GM06990 (cell line): ENCODE measurements around the gene S100A4.

Experiments
- DNase-seq: peaks from one replicate; pipeline ENCODE4 v3.0.0-alpha.2; 2011; ENCODE audit not compliant: insufficient read length; ENCODE audit errors: extremely low read depth
- H3K27me3 ChIP-seq: replicated peaks from 2 replicates; pipeline ENCODE4 v1.6.0; 2011; ENCODE audit warnings: low read length; ENCODE audit not compliant: control insufficient read depth, insufficient read depth
- H3K36me3 ChIP-seq: 2 replicates; pipeline ENCODE4 v1.5.1; 2011; ENCODE audit warnings: low read length; ENCODE audit not compliant: control insufficient read depth, insufficient read depth
- H3K4me3 ChIP-seq: replicated peaks from 2 replicates; pipeline ENCODE4 v1.5.1; 2011; ENCODE audit warnings: low read depth, mild to moderate bottlenecking, control low read depth, low read length
- CTCF ChIP-seq: IDR thresholded peaks from 2 replicates; pipeline ENCODE4 v1.5.1; 2011; ENCODE audit warnings: low read length, control low read depth, mild to moderate bottlenecking, inconsistent platforms; ENCODE audit not compliant: insufficient read depth, poor library complexity, severe bottlenecking

The S100A4 gene

DNA sequence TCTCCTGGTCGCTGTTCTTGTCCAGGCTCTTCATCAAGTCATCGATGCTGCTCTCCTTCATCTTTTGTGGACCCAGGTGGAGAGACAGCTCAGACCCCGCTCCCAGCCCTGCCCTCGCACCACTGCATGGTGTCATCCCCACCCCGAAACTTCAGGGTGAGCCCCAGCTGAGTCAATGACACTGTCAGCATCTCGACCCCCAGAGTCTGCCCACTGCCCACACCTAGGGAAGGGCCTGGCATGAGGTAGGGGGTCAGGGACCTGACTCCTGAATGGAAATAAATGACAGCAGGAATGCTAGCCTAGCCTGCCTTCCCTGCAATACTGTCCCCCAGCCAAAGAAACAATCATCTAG lies 8.3 kb downstream of the S100A4 start:
- DNase-seq = no peak
- Histone ChIP-seq H3K36me3 (no peaks in the 10 kb centered on the region), H3K27me3 (no peaks in the 10 kb centered on the region), H3K4me3 (no peak overlapping the region)
- no peak for TF ChIP-seq CTCF

- Histone ChIP-seq H3K4me3 (no peak overlapping the region), H3K36me3 (no peaks in the 10 kb centered on the region), H3K27me3 (no peaks in the 10 kb centered on the region; the same call in 1 of the 2 replicates)
- no peak for DNase-seq
- TF ChIP-seq CTCF = no peak
Measured at GRCh38 chr1:153536671-153537375, 8.8 kb downstream of the S100A4 start.

DNA sequence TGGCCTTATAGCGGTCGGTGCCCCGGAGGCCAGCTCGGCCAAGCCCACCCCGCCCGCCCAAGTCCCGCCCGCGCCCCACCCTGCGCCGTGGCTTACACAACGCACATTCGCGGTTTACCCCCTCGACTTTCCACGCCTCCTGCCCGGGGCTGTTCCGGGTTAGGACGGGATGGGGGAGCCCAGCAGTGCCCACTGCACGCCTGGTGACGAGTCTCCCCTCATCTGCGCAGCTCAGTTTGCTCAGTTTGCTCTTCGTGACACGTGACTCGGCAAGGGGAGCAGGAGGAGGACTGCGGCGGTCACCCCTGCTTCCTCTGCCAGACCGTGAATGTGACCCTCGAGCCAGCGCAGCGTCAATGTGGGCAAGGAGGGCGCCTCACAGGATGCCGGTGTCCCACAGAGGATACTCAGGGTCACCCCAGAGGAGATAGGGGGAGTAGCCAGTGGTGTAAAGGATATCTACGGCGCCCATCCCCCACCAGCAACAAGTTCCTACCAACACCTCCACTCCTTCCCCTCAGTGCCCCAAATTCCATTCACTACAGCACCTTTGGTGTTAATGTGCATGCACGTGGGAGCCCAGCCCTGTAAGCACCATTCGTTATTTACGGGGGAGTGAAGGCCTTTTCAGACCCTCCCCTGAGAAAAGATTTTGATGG lies 9.5 kb downstream of the S100A4 start:
- H3K36me3 ChIP-seq = no peaks in the 10 kb centered on the region
- H3K4me3 ChIP-seq = peak overlapping the region; percentile 48
- TF ChIP-seq CTCF = no peak
- H3K27me3 ChIP-seq = no peaks in the 10 kb centered on the region; the same call in 1 of the 2 replicates
- peak; percentile 55 for DNase-seq

GRCh38 chr1:153535242-153536011 lies 10.2 kb downstream of the S100A4 start, which contains the start of gene S100A6:
Gene S100A6 (minus strand): TSS chr1:153535991. CDS start chr1:153535339, 652 bp downstream.
- peak within 1 kb of the TSS; percentile 48 for H3K4me3 ChIP-seq

GRCh38 chr1:153534925-153535241 lies 10.7 kb downstream of the S100A4 start:
- DNase-seq = no peak
- no peaks in the 10 kb centered on the region for H3K36me3 ChIP-seq
- no peaks in the 10 kb centered on the region; the same call in 1 of the 2 replicates for H3K27me3 ChIP-seq
- no peak overlapping the region for H3K4me3 ChIP-seq
- no peak for TF ChIP-seq CTCF

More at GRCh38 chr1:153535242-153536011, 10.2 kb downstream of the S100A4 start, which contains the start of gene S100A6:
- no peaks in the 10 kb centered on the region for H3K36me3 ChIP-seq
- no peak for TF ChIP-seq CTCF
- DNase-seq = peak; percentile 31
- H3K27me3 ChIP-seq = no peaks in the 10 kb centered on the region; the same call in 1 of the 2 replicates
